Left cardiac atrium (tissue), 4 donors: Measurements from ENCODE around the gene EGFL8. TPM values are rescaled to one million over a fixed set of nuclear protein-coding genes. Genes with fewer than 3 reads are reported as not detected.
"Not testable (repeated sequence)": the region's sequence is repeated elsewhere in the genome, so short reads cannot be mapped to it uniquely, and the experiment has no call there.

ENCODE experiments used
- ATAC-seq, 2 donors: fragments of 200-7000 bp; cut with Tn5 transposase; one replicate each; pipeline ENCODE4 v1.9.1; 2020; ENCODE audit warnings: mild to moderate bottlenecking in 2 of 2, moderate library complexity in 2 of 2
- DNase-seq: peaks from one replicate; pipeline ENCODE4 v3.0.0-alpha.2; 2020
- intact Hi-C, 2 donors: fragments of 100-400 bp; cut with DNase I; formaldehyde crosslinking; loops; one replicate each; pipeline versions ENCODE4 v1.14.1 to v1.15.1; 2022 to 2023
- microRNA-seq, 2 donors: library from miRNA; unstranded; fragments of <30 nt; microRNA quantifications; one replicate each; pipeline ENCODE4 v1.2.0, GENCODE V29; 2020
- total RNA-seq, 2 donors: library from RNA; stranded (reverse); fragmentation: NEBNext Ultra II Directional; extraction: Animal tissue kit (Norgen Biotek cat#: 25700); gene quantifications; one replicate each; pipeline ENCODE4 v1.2.1, GENCODE V29; 2021
- donor health status: DM: no; HTN: yes; CAD: no.
- donor health status: DM: no; HTN: yes; CAD: no; lungs with severe emphysema.
- donor health status: DM: yes; HTN: yes; CAD: no.
- donor health status: Dilated cardiomyopathy.

Gene EGFL8
- total RNA-seq, 2 donors from 2014 or later = 7.1 to 8.7 TPM

DNA sequence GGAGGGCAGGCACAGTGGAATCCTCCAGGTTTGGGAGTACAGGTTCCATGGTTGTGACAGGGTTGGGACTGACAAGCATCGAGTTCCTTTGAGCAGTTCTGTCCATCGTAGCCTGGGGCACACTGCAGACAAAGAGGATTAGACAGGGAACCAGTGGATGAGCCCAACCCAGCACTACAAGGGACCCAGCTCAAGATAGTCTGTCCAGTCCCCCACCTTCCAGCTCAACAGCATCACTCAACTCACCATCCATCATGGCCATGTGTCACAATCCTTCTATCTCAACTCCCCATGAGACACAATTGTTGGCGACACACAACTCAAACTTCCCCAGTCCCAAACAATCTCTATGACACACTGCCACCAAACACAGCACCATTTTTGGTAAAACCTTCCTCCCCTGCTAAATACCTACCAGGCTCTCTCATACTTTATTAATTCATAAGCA, 39.9 kb downstream of the EGFL8 start:
- no peak for ATAC-seq
- intact Hi-C loops = no loop called here
- no peak for DNase-seq

DNA sequence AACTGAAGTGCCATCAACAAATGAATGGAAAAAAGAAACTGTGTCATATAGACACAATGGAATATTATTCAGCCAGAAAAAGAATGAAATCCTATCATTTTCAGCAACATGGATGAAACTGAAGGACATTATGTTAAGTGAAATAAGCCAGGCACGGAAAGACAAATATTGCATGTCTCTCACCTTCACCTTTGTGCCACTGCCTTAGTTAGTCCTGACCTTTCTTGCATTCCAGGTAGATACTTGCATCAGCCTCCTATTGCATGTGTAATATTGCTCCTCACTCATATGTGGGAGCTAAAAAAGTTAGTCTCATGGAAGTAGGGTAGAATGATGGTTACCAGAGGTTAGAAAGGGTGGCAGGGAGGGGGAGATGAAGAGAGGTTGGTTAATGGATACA, 44.6 kb downstream of the EGFL8 start:
- ATAC-seq (no peak), DNase-seq (no peak)
- intact Hi-C loops = no loop called here

DNA sequence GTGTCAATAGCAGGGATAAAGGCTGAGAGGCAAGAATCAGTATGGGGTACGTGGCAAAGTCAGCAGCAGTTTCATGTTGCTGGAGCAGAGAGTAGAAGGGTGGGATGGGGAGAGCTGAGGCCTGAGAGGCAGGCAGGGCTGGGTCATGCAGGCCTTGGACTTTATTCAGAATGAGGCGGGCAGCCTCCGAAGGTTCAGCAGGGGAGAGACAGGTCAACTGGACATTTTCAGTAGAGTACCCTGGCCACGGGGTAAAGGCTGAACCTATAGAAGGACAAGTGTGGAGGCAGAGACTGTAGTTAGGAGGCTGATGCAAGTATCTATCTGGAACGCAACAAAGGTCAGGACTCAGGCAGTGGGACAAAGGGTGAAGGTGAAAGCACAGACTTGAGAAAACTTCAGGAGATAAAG, 45.8 kb downstream of the EGFL8 start:
- intact Hi-C loops = no loop called here
- no peak for DNase-seq
- ATAC-seq = no peak

DNA sequence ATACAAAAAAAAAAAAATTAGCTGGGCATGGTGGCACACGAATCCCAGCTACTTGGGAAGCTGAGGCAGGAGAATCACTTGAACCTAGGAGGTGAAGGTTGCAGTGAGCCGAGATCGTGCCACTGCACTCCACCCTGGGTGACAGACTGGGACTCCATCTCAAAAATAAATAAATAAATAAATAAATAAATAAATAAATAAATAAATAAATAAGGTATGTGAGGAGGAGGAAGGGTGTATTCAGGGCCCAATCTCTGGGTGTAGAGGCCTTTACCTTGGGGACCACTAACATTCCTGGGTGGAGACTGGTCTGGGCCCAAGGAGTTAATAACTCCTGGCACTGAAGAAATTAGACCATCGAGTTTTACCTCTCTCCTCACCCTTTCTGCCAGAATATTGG, 47.0 kb downstream of the EGFL8 start:
- intact Hi-C loops, ATAC-seq, DNase-seq: not testable (repeated sequence)

DNA sequence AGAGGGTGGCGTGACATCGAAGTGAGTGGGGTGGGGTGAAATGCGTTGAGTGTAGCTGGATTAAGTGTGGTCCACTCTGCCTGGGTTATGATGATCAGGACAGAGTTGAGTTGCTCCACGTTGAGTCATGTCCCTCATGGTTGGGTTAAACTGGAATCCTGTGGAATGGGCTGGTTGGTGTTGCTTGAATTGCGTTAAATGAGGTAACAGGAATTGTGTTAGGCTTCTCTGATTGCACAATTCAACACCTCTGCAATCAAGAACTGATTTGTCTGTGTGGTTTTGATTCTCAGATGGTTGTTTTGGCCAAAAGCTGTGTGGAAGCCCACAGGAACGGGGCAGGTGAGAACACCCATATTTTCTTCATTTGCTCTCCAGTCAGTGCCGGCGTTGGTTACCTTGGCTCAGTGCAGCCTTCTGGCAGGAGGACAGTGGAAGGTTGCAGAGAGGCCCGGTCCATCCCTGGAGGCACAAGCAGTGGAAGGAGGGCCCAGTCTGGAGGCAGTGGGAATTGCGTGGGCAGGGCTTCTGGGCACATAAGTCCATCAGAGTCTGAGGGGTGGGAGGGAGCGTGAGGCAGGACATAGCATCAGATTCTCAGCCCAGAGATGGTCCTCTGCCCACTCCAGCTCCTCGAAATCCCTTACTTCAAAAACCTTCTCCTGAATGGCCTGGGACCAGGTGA, 47.8 kb downstream of the EGFL8 start:
- ATAC-seq (no peak), DNase-seq (no peak)
- intact Hi-C loops = no loop called here

DNA sequence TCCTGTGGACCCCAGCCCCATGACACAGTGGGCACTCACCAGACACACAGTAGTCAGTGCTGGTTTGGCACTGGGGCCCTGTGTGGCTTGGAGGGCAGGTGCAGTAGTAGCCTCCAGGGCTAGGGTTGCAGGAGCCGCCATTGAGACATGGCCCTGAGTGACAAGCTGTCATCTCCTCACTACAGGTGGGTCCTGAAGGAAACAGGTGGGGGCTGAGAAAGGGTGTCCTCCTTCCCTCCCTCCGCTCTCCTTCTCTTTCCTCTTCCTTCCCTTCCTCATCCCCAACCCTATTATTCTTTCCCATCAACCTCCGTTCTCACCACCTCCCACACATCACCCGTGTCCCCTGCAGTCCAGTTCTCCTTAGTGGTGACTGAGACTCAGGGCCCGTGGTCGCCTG, 49.3 kb downstream of the EGFL8 start:
- intact Hi-C loops = no loop called here
- DNase-seq = no peak
- no peak for ATAC-seq

DNA sequence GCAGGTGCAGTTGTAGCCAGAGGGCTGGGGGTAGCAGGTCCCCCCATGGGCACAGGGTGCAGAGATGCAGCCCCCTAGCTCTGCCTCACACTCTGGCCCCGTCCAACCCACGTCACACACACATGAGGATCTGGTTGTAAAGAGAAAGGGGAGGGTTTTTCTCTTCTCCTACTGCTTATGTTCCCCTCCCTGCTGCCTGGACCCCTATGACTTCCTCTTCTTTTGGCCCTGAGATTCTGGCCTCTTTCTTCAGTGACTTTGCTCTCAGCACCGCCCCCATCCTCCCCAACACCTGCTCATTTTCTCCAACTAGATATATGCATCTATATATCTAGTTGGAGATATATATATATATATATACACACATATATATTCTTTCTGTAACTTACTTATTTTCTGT, 49.7 kb downstream of the EGFL8 start:
- DNase-seq (no peak), ATAC-seq (no peak)
- intact Hi-C loops = no loop called here

DNA sequence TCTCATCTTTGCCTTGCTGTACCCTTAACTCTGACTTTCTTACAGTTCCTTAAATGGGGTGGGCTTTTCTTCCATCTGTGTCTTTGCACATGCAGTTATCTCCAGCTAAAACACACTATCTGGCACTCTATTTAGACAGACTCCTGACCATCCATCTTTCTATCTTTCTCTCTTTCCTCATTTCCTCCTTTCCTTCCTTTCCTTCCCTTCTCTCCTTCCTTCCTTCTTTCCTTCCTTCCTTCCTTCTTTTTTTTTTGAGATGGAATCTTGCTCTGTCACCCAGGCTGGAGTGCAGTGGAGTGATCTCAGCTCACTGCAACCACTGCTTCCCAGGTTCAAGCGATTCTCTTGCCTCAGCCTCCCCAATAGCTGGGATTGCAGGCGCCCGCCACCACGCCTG, 51.2 kb downstream of the EGFL8 start:
- DNase-seq (no peak), ATAC-seq (no peak)
- intact Hi-C loops = no loop called here

DNA sequence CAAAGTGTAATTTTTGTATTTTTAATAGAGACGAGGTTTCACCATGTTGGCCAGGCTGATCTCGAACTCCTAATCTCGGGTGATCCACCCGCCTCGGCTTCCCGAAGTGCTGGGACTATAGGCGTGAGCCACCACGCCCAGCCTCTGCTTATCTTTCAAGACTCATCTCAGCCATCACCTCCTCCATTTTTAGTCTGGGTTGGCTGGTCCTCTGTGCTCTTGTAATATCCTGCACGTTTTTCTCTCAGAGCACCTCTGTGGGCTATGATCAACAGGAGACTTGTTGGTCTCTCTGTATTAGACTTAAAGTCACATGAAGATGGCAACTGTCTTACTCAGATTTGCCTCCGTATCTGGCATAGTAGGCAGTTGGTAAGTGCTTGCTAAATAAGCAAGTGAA, 51.9 kb downstream of the EGFL8 start:
- DNase-seq (no peak), ATAC-seq (no peak)
- intact Hi-C loops = no loop called here

DNA sequence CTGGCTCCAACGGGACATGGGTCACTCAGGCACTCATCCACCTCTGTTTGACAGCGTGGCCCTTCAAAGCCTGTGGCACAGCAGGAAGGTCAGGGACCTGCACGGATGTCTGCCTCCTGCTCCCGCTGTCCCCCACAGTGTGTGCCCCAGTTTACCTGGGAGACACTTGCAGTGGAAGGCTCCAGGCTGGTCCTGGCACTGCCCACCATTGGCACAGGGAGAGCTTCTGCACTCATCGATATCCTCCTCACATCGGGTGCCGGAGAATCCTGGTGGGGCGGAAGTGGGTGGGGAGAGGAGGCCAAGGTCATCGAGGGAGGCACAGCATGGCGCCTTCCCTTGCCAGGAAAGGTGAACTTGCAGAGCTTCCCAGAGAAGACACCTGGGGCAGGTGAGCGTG, 52.6 kb downstream of the EGFL8 start:
- no peak for DNase-seq
- intact Hi-C loops = no loop called here
- no peak for ATAC-seq

Small RNA genes within 50 kb of the gene (microRNA-seq; reads per million reads assigned to microRNA genes)
- 0.82 to 1.0 reads per million in 2 donors for gene MIR6721
- gene MIR6833 = 0 to 0.27 reads per million in 2 donors

Other genes with a start within 250 kb of the EGFL8 start
- gene C2, start 236.9 kb upstream of the EGFL8 start, total RNA-seq = 10 to 100 TPM; 12.3 to 30.0 TPM
- 100 to 1,000 TPM in 1 of 2 donors, 10 to 100 TPM in 1; 50.3 to 113 TPM for gene CFB, start 218.5 kb upstream of the EGFL8 start, total RNA-seq
- 10 to 100 TPM; 39.8 to 53.7 TPM for gene NELFE, start 205.6 kb upstream of the EGFL8 start, total RNA-seq
- 10 to 100 TPM; 36.8 to 45.1 TPM for gene SKIC2, start 205.4 kb upstream of the EGFL8 start, total RNA-seq
- gene DXO, start 192.5 kb upstream of the EGFL8 start, total RNA-seq = 10 to 100 TPM; 12.8 to 20.9 TPM
- 100 to 1,000 TPM; 199 to 206 TPM for gene C4A, start 182.5 kb upstream of the EGFL8 start, total RNA-seq
- gene C4B, start 149.8 kb upstream of the EGFL8 start, total RNA-seq = 100 to 1,000 TPM; 177 to 235 TPM
- 10 to 100 TPM in 1 of 2 donors, 1 to 10 TPM in 1; 2.0 to 10.3 TPM for gene CYP21A2, start 126.2 kb upstream of the EGFL8 start, total RNA-seq
- 100 to 1,000 TPM; 143 to 158 TPM for gene TNXB, start 55.3 kb upstream of the EGFL8 start, total RNA-seq
- 10 to 100 TPM; 35.4 to 36.2 TPM for gene ATF6B, start 36.3 kb upstream of the EGFL8 start, total RNA-seq
- 1 to 10 TPM; 2.6 TPM for gene FKBPL, start 34.3 kb upstream of the EGFL8 start, total RNA-seq
- under 1 TPM; 0.77 to 0.97 TPM for gene PRRT1, start 12.7 kb upstream of the EGFL8 start, total RNA-seq
- 10 to 100 TPM; 20.2 to 29.6 TPM for gene PPT2, start 10.5 kb upstream of the EGFL8 start, total RNA-seq
- 10 to 100 TPM; 54.8 to 58.1 TPM for gene AGPAT1, start 11.5 kb downstream of the EGFL8 start, total RNA-seq
- gene RNF5, start 13.8 kb downstream of the EGFL8 start, total RNA-seq = 10 to 100 TPM; 73.0 to 77.9 TPM
- 1 to 10 TPM; 2.4 to 2.8 TPM for gene AGER, start 19.7 kb downstream of the EGFL8 start, total RNA-seq
- 10 to 100 TPM; 43.7 to 47.7 TPM for gene PBX2, start 25.6 kb downstream of the EGFL8 start, total RNA-seq
- gene GPSM3, start 28.0 kb downstream of the EGFL8 start, total RNA-seq = 10 to 100 TPM in 1 of 2 donors, 1 to 10 TPM in 1; 8.5 to 15.8 TPM
- 10 to 100 TPM; 22.4 to 27.9 TPM for gene NOTCH4, start 59.5 kb downstream of the EGFL8 start, total RNA-seq
- gene TSBP1, start 207.3 kb downstream of the EGFL8 start, total RNA-seq = not detected
- gene BTNL2, start 242.6 kb downstream of the EGFL8 start, total RNA-seq = not detected